ENCODE data around the gene GRIA3. TPM values are rescaled to one million over a fixed set of nuclear protein-coding genes. Genes with fewer than 3 reads are reported as not detected.

Gene GRIA3
- total RNA-seq, 4 donors from 2014 or later: 0.33 to 0.73 (median 0.46) TPM; not detected in 1

GRCh38 chrX:123217077-123217476 lies 33.0 kb downstream of the GRIA3 start:
- 71 to 86% methylated on average over 1 to 2 of the region's 2 CpGs for WGBS, 2 donors
- H3K9me3 ChIP-seq: no peaks in the 10 kb centered on the region
- no peaks in the 10 kb centered on the region for H3K27me3 ChIP-seq
- no peak overlapping the region for H3K27ac ChIP-seq
- intact Hi-C loops (cut with DNase I): no loop called here
- H3K4me3 ChIP-seq (replicated peaks in 1 of 3): no peak overlapping the region
- H3K4me1 ChIP-seq: no peaks in the 10 kb centered on the region
- H3K36me3 ChIP-seq: no peaks in the 10 kb centered on the region
- TF ChIP-seq CTCF (IDR thresholded peaks at IDR 0.05) (no peak), POLR2A (IDR thresholded peaks at IDR 0.05) (no peak)
- DNase-seq: no peak

GRCh38 chrX:123217728-123218127 lies 33.6 kb downstream of the GRIA3 start:
- Histone ChIP-seq H3K27ac (no peak overlapping the region), H3K27me3 (no peaks in the 10 kb centered on the region), H3K4me3 (replicated peaks in 1 of 3) (no peak overlapping the region), H3K36me3 (no peaks in the 10 kb centered on the region), H3K9me3 (no peaks in the 10 kb centered on the region), H3K4me1 (no peaks in the 10 kb centered on the region)
- whole genome bisulfite sequencing, 2 donors: 84 to 85% methylated on average over 2 of the region's 2 CpGs
- intact Hi-C loops (cut with DNase I): no loop called here
- TF ChIP-seq POLR2A (IDR thresholded peaks at IDR 0.05) (no peak), CTCF (IDR thresholded peaks at IDR 0.05) (no peak)
- no peak for DNase-seq

GRCh38 chrX:123219916-123220315 lies 35.8 kb downstream of the GRIA3 start:
- Histone ChIP-seq H3K4me3 (replicated peaks in 1 of 3) (no peak overlapping the region), H3K9me3 (no peaks in the 10 kb centered on the region), H3K27ac (no peak overlapping the region), H3K4me1 (no peaks in the 10 kb centered on the region), H3K36me3 (no peaks in the 10 kb centered on the region), H3K27me3 (no peaks in the 10 kb centered on the region)
- TF ChIP-seq CTCF (IDR thresholded peaks at IDR 0.05): no peak
- no peak for TF ChIP-seq POLR2A (IDR thresholded peaks at IDR 0.05)
- intact Hi-C loops (cut with DNase I): no loop called here
- 37 to 50% methylated on average over 2 to 3 of the region's 3 CpGs for WGBS, 2 donors
- DNase-seq: no peak

GRCh38 chrX:123222920-123223319 lies 38.8 kb downstream of the GRIA3 start:
- no peak overlapping the region for H3K27ac ChIP-seq

GRCh38 chrX:123223409-123223808 lies 39.3 kb downstream of the GRIA3 start:
- WGBS, 2 donors: 59 to 65% methylated on average over 1 of the region's 1 CpG
- H3K4me1 ChIP-seq: no peaks in the 10 kb centered on the region
- no peaks in the 10 kb centered on the region for H3K27me3 ChIP-seq
- H3K4me3 ChIP-seq (replicated peaks in 1 of 3): no peak overlapping the region
- no peak for TF ChIP-seq POLR2A (IDR thresholded peaks at IDR 0.05)
- no peak for TF ChIP-seq CTCF (IDR thresholded peaks at IDR 0.05)
- intact Hi-C loops (cut with DNase I): no loop called here
- no peak for DNase-seq
- H3K27ac ChIP-seq: no peak overlapping the region
- no peaks in the 10 kb centered on the region for H3K9me3 ChIP-seq
- H3K36me3 ChIP-seq: no peaks in the 10 kb centered on the region

More at GRCh38 chrX:123222920-123223319, 38.8 kb downstream of the GRIA3 start:
- WGBS, 2 donors: 68 to 74% methylated on average over 5 of the region's 5 CpGs
- Histone ChIP-seq H3K36me3 (no peaks in the 10 kb centered on the region), H3K4me3 (replicated peaks in 1 of 3) (no peak overlapping the region), H3K9me3 (no peaks in the 10 kb centered on the region), H3K4me1 (no peaks in the 10 kb centered on the region), H3K27me3 (no peaks in the 10 kb centered on the region)
- no peak for TF ChIP-seq POLR2A (IDR thresholded peaks at IDR 0.05)
- TF ChIP-seq CTCF (IDR thresholded peaks at IDR 0.05): no peak
- intact Hi-C loops (cut with DNase I): no loop called here
- no peak for DNase-seq
